Ammon's horn (tissue), 1 donor: ENCODE results near the gene SLC6A3.

Source experiments
- DNase-seq: peaks from one replicate; pipeline ENCODE4 v3.0.0-alpha.2; 2016; ENCODE audit warnings: low spot score

SLC6A3 gene

GRCh38 chr5:1405539-1406530 lies 39.4 kb downstream of the SLC6A3 start:
- no peak for DNase-seq

- DNase-seq, result no peak
These were observed 40.1 kb downstream of the SLC6A3 start for GRCh38 chr5:1405121-1405520.

GRCh38 chr5:1404062-1404461 lies 41.2 kb downstream of the SLC6A3 start:
- no peak for DNase-seq

GRCh38 chr5:1402611-1403255 lies 42.5 kb downstream of the SLC6A3 start:
- DNase-seq, result no peak

GRCh38 chr5:1401536-1402138 lies 43.6 kb downstream of the SLC6A3 start:
- DNase-seq, result no peak

GRCh38 chr5:1400936-1401335 lies 44.3 kb downstream of the SLC6A3 start:
- no peak for DNase-seq

GRCh38 chr5:1400211-1400855 lies 44.9 kb downstream of the SLC6A3 start:
- DNase-seq, result no peak

- DNase-seq, result no peak
These were observed 45.5 kb downstream of the SLC6A3 start for GRCh38 chr5:1399737-1400136.

GRCh38 chr5:1396293-1396816 lies 48.9 kb downstream of the SLC6A3 start:
- DNase-seq, result no peak

- DNase-seq, result no peak
These were observed 50.1 kb downstream of the SLC6A3 start for GRCh38 chr5:1394881-1395860.

- DNase-seq, result no peak
These were observed 51.4 kb downstream of the SLC6A3 start for GRCh38 chr5:1393571-1394501.

GRCh38 chr5:1392801-1393565 lies 52.3 kb downstream of the SLC6A3 start:
- DNase-seq, result no peak

GRCh38 chr5:1392261-1392660 lies 53.0 kb downstream of the SLC6A3 start:
- DNase-seq, result no peak

- no peak for DNase-seq
These were observed 53.5 kb downstream of the SLC6A3 start for GRCh38 chr5:1391691-1392090.

- no peak for DNase-seq
These were observed 54.2 kb downstream of the SLC6A3 start for GRCh38 chr5:1390861-1391600.

- DNase-seq, result no peak
These were observed 54.9 kb downstream of the SLC6A3 start for GRCh38 chr5:1390333-1390732.

GRCh38 chr5:1388383-1388967 lies 56.8 kb downstream of the SLC6A3 start:
- DNase-seq, result no peak

GRCh38 chr5:1387876-1388275 lies 57.4 kb downstream of the SLC6A3 start:
- no peak for DNase-seq
